Measurements from ENCODE around the gene CPED1. TPM values are rescaled to one million over a fixed set of nuclear protein-coding genes. Genes with fewer than 3 reads are reported as not detected.

CPED1 gene
- total and polyA plus RNA-seq, 10 of the 15 experiments (the other 5 are each of a cell fraction or from before 2014, with no cell fraction given): 0.01 to 0.77 (median 0.10) TPM; not detected in 1

- Histone ChIP-seq H3K79me2 (ENCODE audit: control insufficient read depth, insufficient read depth, low read length) (no peaks in the 10 kb centered on the region), H3K36me3 (ENCODE audit: control insufficient read depth in 2 of 2, insufficient read depth in 2 of 2, low read length in 1 of 2) (no peaks in the 10 kb centered on the region), H3K9me3 (replicated peaks; ENCODE audit: control insufficient read depth, insufficient read depth, low read length) (no peaks in the 10 kb centered on the region), H3K4me3 (no peak overlapping the region), H3K27ac (ENCODE audit: control insufficient read depth, insufficient read depth) (no peak overlapping the region), H3K4me1 (ENCODE audit: control insufficient read depth, insufficient read depth, low read length) (no peaks in the 10 kb centered on the region), H2AFZ (ENCODE audit: control insufficient read depth, low read depth, low read length) (no peak overlapping the region), H4K20me1 (ENCODE audit: control insufficient read depth, insufficient read depth) (no peaks in the 10 kb centered on the region), H3K9ac (ENCODE audit: control insufficient read depth, insufficient read depth, low read length) (no peak overlapping the region), H3K27me3 (replicated peaks in 1 of 2; ENCODE audit: control insufficient read depth in 2 of 2, insufficient read depth in 2 of 2, low read length in 1 of 2) (no peaks in the 10 kb centered on the region), H3K4me2 (ENCODE audit: control insufficient read depth, insufficient read depth) (no peak overlapping the region)
- intact Hi-C loops (cut with micrococcal nuclease; ENCODE audit: unreplicated experiment) (no loop called here), in situ Hi-C loops (cut with MboI) (no loop called here)
- ATAC-seq: no peak
- RAD21 ChIA-PET (ENCODE audit: unreplicated experiment): no interaction called here
- no peak for DNase-seq (ENCODE audit: low read depth, low spot score)
- FAIRE-seq: no peak
- BruUV-seq (replicated peaks): no TSS peak
- SMC1A ChIA-PET (ENCODE audit: uncharacterized antibody, unreplicated experiment): interaction anchor here (0.5 kb wide), 1 partner anchor 464 kb away, joined by 3 read pairs; no protein-coding TSS in a partner anchor
- POLR2A ChIA-PET: no interaction called here
- CTCF ChIA-PET: interaction anchor here (0.6 kb wide), 2 partner anchors 42 to 1357 kb away, joined by 4 to 5 read pairs; no protein-coding TSS in a partner anchor
- WGBS (ENCODE audit: insufficient coverage, insufficient replicate concordance, low lambda C conversion rate, missing lambda C conversion rate): 67% methylated on average over 2 of the region's 2 CpGs
- TF ChIP-seq RELB (IDR thresholded peaks at IDR 0.05; ENCODE audit: low read depth) (no peak), PML (IDR thresholded peaks at IDR 0.05; ENCODE audit: low read length) (no peak), RUNX3 (IDR thresholded peaks at IDR 0.05; ENCODE audit: low read length) (no peak), ZBTB33 (IDR thresholded peaks at IDR 0.05) (no peak), SKIL (IDR thresholded peaks at IDR 0.05; ENCODE audit: low read depth, poor library complexity, severe bottlenecking) (no peak), TCF7 (IDR thresholded peaks at IDR 0.05; ENCODE audit: borderline replicate concordance) (no peak), CHD1 (IDR thresholded peaks at IDR 0.05; ENCODE audit: low read depth, low read length) (no peak), JUND (IDR thresholded peaks at IDR 0.05; ENCODE audit: low read depth, low read length) (no peak), TCF3 (IDR thresholded peaks at IDR 0.05; ENCODE audit: borderline replicate concordance, insufficient read depth, low read depth, low read length) (no peak), HDGF (IDR thresholded peaks at IDR 0.05) (no peak), ZNF687 (IDR thresholded peaks at IDR 0.05) (no peak)
These were observed 169.5 kb downstream of the CPED1 start for GRCh38 chr7:121157885-121158590.
